ENCODE measurements around the gene TRAPPC3.

Gene TRAPPC3

DNA sequence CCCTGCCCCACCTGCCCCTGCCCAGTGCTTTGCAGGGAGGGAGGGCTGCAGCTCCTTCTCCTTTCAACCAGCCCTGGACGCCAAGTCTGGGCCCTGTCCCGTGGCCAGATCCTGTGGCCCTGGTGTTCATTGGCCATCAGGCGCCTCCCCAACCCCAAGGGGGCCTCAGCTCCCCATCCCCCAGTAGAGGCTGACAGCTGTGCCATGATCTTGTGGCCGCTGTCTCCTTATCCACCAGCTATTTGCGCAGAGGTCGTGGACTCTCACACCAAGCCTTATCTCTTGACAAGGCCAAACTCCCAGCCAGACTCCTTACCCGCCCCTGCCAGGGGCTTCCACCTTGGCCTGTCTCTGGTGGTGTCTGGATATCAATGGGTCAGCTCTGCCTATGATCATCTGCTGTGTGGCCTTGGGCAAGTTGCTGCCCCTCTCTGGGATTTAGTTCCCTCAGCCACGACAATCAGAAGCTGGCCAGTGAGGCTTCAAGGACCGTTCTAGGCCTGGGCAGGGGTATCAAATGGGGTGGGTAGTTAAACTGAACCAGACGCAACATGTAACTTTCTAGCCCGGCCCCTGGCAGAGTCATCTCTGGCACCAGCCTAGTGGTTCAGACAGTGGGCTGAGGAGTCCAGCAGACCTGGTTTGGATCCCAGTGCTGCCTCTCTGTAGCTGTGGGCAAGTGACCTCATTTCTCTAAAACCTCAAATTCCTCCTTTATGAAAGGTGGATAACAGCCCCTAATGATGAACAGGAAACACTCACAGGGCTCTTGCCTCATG lies 21.0 kb downstream of the TRAPPC3 start:
- no peak overlapping the region for H3K9ac ChIP-seq (ENCODE audit: low read length)
- H3K36me3 ChIP-seq (ENCODE audit: control insufficient read depth, insufficient read depth, low read length) = no peaks in the 10 kb centered on the region
- no peak overlapping the region for H3K4me3 ChIP-seq (ENCODE audit: low read length)
- peaks cover 13% of the 10 kb centered on the region for H3K4me1 ChIP-seq (ENCODE audit: control insufficient read depth, insufficient read depth, low read length)
- H3K27me3 ChIP-seq (ENCODE audit: control insufficient read depth, insufficient read depth, low read length) = peaks cover 27% of the 10 kb centered on the region
- no peaks in the 10 kb centered on the region for H3K9me3 ChIP-seq (ENCODE audit: control insufficient read depth, low read length)

DNA sequence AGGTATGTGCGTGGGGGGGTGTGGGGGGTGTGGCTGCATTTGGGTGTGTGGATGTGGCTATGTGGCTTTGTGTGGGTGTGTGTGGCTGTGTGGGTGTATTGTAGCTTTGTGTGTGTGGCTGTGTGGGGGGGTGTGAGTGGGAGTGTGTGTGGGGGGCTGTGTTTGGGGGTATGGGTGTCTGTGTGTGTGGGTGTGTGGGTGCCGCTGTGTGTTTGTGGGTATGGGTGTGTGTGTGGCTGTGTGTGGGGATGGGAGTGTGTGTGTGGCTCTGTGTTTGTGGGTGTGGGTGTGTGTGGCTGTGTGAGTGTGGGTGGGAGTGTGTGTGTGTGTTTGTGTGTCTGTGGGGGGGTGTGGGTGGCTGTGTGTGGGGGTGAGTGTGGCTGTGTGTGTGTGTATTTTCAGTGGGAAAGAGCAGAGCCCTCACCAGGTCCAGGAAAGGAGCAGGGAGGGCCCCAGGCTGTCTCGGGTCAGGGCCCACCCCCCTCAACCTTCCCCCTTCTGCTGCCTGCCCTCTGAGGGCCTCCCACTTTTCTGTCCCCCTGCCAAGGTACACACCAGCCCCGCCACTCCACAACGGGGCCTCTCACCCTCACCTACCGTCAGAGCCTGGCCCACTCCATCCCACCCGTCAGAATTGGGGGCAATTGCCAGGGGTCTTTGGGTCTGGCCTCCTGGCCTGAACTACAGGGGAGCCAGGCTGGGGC lies 22.3 kb downstream of the TRAPPC3 start:
- peaks cover 9% of the 10 kb centered on the region for H3K4me1 ChIP-seq (ENCODE audit: control insufficient read depth, insufficient read depth, low read length)
- no peak overlapping the region for H3K9ac ChIP-seq (ENCODE audit: low read length)
- peaks cover 27% of the 10 kb centered on the region for H3K27me3 ChIP-seq (ENCODE audit: control insufficient read depth, insufficient read depth, low read length)
- H3K4me3 ChIP-seq (ENCODE audit: low read length) = no peak overlapping the region
- no peaks in the 10 kb centered on the region for H3K36me3 ChIP-seq (ENCODE audit: control insufficient read depth, insufficient read depth, low read length)
- H3K9me3 ChIP-seq (ENCODE audit: control insufficient read depth, low read length) = no peaks in the 10 kb centered on the region

DNA sequence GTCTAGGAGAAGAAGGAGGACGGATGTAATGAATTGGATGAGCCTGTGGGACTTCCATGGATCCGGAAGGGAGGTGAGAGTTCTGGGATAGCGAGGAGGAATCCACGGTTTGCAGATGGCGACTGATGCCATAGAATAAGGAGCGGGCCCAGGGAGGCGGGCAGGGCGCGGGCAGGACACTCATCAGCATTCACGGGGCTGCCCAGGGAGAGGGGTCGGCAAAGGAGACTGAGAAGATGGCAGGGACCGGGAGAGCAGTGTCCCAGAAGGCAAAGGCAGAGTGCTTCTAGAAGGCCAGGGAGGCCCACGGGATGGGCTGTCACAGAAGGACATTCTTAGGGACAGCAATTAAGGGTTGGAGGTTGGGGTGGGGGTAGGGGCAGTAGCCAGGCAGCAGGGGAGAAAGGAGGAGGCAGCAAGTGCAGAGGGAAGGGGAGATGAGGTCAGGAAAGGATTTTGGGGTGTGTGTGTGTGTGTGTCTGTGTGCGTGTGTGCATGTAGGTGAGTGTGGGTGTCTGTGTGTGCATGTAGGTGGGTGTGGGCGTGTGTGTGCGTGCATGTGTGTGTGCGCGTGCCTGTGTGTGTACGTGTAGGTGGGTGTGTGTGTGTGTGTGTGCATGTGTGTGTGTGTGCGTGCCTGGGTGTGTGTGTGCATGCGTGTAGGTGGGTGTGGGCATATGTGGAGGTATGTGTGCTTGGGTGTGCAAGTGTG lies 23.1 kb downstream of the TRAPPC3 start:
- H3K4me3 ChIP-seq (ENCODE audit: low read length) = no peak overlapping the region

DNA sequence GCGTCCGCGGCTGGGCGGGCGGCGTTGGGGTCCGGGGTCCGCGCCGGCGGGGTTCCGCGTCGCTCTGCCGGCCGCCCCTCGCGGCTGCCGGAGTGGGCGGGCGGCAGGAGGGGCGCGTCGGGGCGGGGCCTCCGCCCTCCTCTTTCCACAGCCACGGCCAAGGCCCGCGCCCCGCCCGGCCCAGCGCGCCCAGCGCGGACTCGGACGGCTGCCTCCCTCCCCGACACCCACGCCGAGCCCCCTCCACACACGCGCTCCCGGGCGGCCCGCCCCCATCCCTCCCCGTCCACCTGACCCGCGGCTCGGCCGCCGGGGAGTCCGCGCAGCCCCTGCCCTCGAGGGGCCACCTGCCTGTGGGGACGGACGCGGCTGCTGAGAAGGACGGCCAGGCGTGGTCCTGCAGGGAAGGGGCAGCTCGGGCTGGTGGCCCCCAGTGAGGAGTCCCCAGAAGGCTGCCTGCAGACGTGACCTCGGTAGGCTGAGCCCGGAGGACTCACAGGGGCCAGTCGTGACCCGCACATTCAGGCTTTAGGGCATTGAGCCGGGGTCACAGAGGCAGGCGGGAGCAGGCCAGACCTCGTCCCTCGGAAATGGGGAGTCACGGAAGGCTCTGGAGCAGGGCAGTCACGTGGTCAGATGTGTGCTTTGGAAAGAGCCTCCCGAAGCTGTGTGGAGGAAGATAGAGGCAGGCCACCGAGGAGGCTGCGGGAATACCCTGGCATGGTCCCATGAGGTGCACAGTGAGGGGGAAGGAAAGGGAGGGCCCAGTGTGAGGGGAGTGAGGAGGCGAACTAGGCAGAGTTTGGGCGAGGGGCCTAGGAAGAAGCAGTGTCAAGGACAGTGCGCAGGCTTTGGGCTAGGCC lies 23.9 kb downstream of the TRAPPC3 start, which contains the start of gene COL8A2:
Gene COL8A2 (minus strand): TSS at position 94 of the 863 bp plus-strand sequence. CDS start 24,980 bp downstream, outside the sequence.
- Histone ChIP-seq H3K36me3 (ENCODE audit: control insufficient read depth, insufficient read depth, low read length) (no peaks in the 10 kb centered on the region), H3K4me3 (ENCODE audit: low read length) (no peak within 1 kb of the TSS), H3K9ac (ENCODE audit: low read length) (no peak within 1 kb of the TSS), H3K4me1 (ENCODE audit: control insufficient read depth, insufficient read depth, low read length) (peaks cover 9% of the 10 kb centered on the region), H3K27me3 (ENCODE audit: control insufficient read depth, insufficient read depth, low read length) (peaks cover 27% of the 10 kb centered on the region), H3K9me3 (ENCODE audit: control insufficient read depth, low read length) (no peaks in the 10 kb centered on the region)

More for the DNA sequence above, 23.1 kb downstream of the TRAPPC3 start:
- Histone ChIP-seq H3K9me3 (ENCODE audit: control insufficient read depth, low read length) (no peaks in the 10 kb centered on the region), H3K9ac (ENCODE audit: low read length) (no peak overlapping the region), H3K4me1 (ENCODE audit: control insufficient read depth, insufficient read depth, low read length) (peaks cover 9% of the 10 kb centered on the region), H3K36me3 (ENCODE audit: control insufficient read depth, insufficient read depth, low read length) (no peaks in the 10 kb centered on the region), H3K27me3 (ENCODE audit: control insufficient read depth, insufficient read depth, low read length) (peaks cover 27% of the 10 kb centered on the region)

DNA sequence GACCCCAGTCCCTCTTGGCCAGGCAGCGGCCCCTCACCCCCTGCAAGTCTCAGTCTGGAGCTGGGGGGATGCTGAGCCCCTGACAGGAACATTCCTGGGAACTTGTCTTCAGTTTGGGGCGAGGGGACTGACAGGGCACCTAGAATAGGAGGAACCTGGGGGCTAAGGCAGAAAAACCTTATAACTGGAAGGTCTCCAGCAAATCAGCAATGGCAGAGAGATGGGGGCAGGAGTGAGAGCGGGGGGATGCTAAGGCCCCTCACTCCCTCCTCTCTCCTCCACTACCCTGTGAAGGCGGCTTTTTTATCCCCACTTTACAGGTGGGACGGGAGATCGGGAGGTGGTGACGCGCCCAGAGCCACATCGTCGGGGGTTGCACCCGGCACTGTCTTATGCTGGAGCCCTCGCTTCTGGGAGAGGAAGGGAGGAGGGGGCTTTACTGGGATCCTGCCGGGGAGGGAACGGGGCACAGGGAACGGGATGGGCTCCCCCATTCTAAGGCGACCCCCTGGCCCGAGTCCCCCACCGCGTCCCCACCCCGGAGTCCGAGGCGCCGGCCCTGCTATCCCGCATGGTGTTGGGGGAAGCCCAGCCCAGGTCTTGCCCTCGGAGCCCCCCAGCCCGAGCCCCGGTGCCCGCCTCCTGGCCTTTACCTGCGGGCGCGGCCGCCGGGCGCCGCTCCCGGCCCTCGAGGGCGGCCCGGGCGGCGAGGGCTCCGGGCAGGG lies 24.7 kb downstream of the TRAPPC3 start:
- H3K4me1 ChIP-seq (ENCODE audit: control insufficient read depth, insufficient read depth, low read length) = peaks cover 9% of the 10 kb centered on the region
- no peaks in the 10 kb centered on the region for H3K36me3 ChIP-seq (ENCODE audit: control insufficient read depth, insufficient read depth, low read length)
- H3K4me3 ChIP-seq (ENCODE audit: low read length) = no peak overlapping the region
- no peak overlapping the region for H3K9ac ChIP-seq (ENCODE audit: low read length)
- peaks cover 27% of the 10 kb centered on the region for H3K27me3 ChIP-seq (ENCODE audit: control insufficient read depth, insufficient read depth, low read length)
- H3K9me3 ChIP-seq (ENCODE audit: control insufficient read depth, low read length) = no peaks in the 10 kb centered on the region

DNA sequence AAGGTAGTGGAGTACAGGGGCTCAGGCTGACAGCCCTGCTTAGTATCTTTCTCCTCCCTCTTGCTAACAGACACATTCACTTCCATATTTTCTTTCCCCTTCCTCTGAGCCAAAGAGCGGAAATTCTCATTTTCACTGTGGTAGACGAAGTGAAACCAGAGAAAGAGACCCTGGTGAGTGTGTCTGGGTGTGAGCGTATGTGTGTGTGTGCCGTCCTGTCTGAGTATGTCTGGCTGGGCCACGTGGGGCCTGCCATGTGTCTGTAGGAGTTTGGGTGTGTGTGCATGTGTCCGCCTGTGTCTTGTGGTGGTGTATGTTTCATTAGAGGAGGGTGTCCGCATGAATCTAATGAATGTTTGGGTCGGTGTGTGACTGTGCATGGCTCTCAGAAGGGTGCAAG lies 25.9 kb downstream of the TRAPPC3 start:
- H3K4me1 ChIP-seq (ENCODE audit: control insufficient read depth, insufficient read depth, low read length) = peaks cover 9% of the 10 kb centered on the region
- H3K9ac ChIP-seq (ENCODE audit: low read length) = no peak overlapping the region
- peaks cover 25% of the 10 kb centered on the region for H3K27me3 ChIP-seq (ENCODE audit: control insufficient read depth, insufficient read depth, low read length)
- no peaks in the 10 kb centered on the region for H3K36me3 ChIP-seq (ENCODE audit: control insufficient read depth, insufficient read depth, low read length)
- H3K9me3 ChIP-seq (ENCODE audit: control insufficient read depth, low read length) = no peaks in the 10 kb centered on the region
- H3K4me3 ChIP-seq (ENCODE audit: low read length) = no peak overlapping the region

DNA sequence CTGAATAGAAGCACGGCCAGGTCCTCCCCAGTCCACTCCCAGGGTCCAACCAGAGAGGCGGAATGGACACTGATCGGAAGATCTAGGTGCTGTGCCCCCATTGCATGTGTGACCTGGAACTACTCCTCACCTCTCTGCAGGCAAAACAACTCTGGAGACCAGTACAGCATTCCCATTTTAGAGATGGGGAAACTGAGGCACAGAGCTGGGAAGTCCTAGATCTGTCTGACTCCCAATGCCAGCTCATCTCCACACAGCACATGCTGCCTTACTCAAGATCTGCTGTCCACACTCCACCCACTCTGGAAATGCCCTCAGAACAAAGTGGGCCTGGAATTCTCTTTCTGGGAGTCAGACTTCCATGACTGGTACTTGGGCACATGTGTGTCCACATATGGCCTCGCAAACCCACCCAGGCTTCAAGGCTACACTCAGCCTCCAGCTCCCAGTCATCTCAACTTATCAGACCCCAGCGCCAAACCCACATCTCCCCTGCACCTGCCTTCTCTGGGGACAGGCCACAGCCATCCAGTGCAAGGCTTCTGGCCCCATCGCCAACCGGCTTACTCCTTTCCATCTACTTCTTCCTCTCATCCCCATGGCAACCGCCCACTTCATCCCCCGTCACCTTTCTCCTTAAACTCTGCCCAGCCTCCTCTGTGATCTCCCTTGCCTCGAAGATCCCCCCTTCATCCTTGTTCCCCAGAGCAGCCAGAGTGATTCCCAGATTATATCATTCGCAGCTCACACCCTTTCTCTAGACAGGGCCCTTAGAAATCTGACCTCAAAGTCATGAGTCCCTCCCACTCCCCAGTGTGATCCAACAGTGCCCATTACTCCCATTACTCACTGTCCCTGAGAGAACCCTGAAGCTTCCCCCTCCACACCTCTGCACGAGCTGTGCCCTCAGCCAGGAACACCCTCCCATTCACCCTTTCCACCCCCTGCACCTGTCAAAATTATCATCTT lies 26.9 kb downstream of the TRAPPC3 start:
- Histone ChIP-seq H3K9me3 (ENCODE audit: control insufficient read depth, low read length) (no peaks in the 10 kb centered on the region), H3K27me3 (ENCODE audit: control insufficient read depth, insufficient read depth, low read length) (peaks cover 23% of the 10 kb centered on the region), H3K36me3 (ENCODE audit: control insufficient read depth, insufficient read depth, low read length) (no peaks in the 10 kb centered on the region), H3K4me1 (ENCODE audit: control insufficient read depth, insufficient read depth, low read length) (peaks cover 9% of the 10 kb centered on the region), H3K9ac (ENCODE audit: low read length) (no peak overlapping the region), H3K4me3 (ENCODE audit: low read length) (no peak overlapping the region)

DNA sequence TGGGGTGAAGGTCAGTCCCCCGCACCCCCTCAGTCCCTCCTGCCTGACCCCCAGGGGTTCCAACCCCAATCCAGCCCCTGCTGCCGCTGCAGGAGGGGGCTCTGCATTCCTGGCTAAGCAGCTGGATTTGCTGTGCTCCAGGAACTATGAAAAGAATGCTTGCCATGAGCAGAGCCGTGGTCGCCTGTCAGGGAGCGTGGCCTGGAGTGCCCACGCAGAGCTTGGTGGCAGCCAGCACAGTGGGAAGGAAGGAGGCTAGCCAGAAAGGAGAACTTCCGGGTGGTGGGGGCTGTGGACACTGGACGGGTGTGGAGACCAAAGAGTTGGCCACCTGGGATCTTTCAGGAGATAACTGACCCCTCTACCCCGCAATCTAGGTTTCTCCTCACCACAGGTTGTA lies 29.8 kb downstream of the TRAPPC3 start:
- Histone ChIP-seq H3K4me3 (ENCODE audit: low read length) (no peak overlapping the region), H3K27me3 (ENCODE audit: control insufficient read depth, insufficient read depth, low read length) (peaks cover 4% of the 10 kb centered on the region), H3K4me1 (ENCODE audit: control insufficient read depth, insufficient read depth, low read length) (peaks cover 11% of the 10 kb centered on the region), H3K9ac (ENCODE audit: low read length) (no peak overlapping the region), H3K9me3 (ENCODE audit: control insufficient read depth, low read length) (no peaks in the 10 kb centered on the region), H3K36me3 (ENCODE audit: control insufficient read depth, insufficient read depth, low read length) (no peaks in the 10 kb centered on the region)

DNA sequence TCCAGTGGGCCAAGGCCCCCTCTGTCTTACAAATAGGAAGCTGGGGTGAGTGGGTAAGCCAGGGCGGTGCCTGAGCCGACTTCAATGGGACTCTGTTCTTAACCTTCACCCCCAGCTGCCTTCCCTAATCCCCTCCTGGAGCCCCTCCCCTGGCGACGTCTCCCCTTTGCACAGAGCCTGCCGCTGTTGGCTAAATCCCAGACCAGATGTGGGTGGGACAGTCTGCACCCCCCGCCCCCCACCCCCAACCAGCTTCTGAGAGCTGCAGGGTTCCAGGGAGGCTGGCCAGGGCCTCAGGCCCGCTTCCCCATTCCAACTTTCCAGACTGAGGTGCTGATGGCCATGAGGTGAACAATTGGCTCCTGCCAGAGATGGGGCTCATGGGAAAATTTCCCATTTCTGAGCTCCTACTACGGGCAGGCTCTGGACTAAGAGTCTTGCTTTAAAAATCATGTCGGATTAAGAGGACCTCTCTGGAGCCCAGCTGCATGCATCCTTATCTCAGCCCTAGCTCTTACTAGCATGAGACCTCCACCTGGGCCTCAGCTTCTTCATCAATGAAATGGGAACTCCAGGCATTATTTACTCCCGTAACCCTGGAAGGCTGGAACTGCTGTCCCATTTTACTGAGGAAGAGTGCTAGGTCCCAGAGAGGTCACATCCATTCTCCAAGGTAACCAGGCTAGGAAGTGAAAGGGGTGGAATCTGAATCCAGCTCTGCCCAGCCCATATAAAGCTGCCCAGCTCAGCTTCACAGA lies 30.7 kb downstream of the TRAPPC3 start:
- no peak overlapping the region for H3K9ac ChIP-seq (ENCODE audit: low read length)
- no peaks in the 10 kb centered on the region for H3K36me3 ChIP-seq (ENCODE audit: control insufficient read depth, insufficient read depth, low read length)
- H3K9me3 ChIP-seq (ENCODE audit: control insufficient read depth, low read length) = no peaks in the 10 kb centered on the region
- H3K27me3 ChIP-seq (ENCODE audit: control insufficient read depth, insufficient read depth, low read length) = no peaks in the 10 kb centered on the region
- H3K4me3 ChIP-seq (ENCODE audit: low read length) = no peak overlapping the region
- H3K4me1 ChIP-seq (ENCODE audit: control insufficient read depth, insufficient read depth, low read length) = peaks cover 11% of the 10 kb centered on the region

DNA sequence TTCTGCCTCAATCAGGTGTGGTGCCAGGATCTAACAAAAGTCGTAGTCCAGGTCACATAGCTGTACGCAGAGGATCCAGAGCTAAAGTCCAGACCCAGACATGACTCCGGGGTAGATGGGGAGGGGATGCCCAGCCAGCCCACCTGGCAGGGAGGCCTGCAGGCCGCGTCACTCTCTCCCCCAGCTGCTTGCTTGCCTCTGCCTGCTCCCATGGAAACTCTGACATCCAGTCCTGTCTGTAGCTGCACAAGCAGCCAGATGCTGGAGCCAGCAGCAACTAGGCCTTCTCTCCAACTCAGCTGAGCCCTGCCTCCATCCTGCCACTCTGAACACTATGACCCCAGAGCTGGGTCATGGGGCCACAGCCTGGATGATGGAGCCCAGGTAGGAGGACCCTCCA lies 32.4 kb downstream of the TRAPPC3 start:
- no peaks in the 10 kb centered on the region for H3K36me3 ChIP-seq (ENCODE audit: control insufficient read depth, insufficient read depth, low read length)
- H3K9me3 ChIP-seq (ENCODE audit: control insufficient read depth, low read length) = no peaks in the 10 kb centered on the region
- H3K9ac ChIP-seq (ENCODE audit: low read length) = no peak overlapping the region
- no peak overlapping the region for H3K4me3 ChIP-seq (ENCODE audit: low read length)
- peaks cover 11% of the 10 kb centered on the region for H3K4me1 ChIP-seq (ENCODE audit: control insufficient read depth, insufficient read depth, low read length)
- H3K27me3 ChIP-seq (ENCODE audit: control insufficient read depth, insufficient read depth, low read length) = no peaks in the 10 kb centered on the region
